Measurements from ENCODE around the gene KIFAP3. TPM values are rescaled to one million over a fixed set of nuclear protein-coding genes. Genes with fewer than 3 reads are reported as not detected.
A peak's percentile ranks its signal among the peaks of the same experiment; 100 is the strongest.
"Not testable (repeated sequence)": the region's sequence is repeated elsewhere in the genome, so short reads cannot be mapped to it uniquely, and the experiment has no call there.

KIFAP3 gene
- total RNA-seq, 1 experiment from 2014 or later: 2.3 TPM

- no peak for TF ChIP-seq CTCF (IDR thresholded peaks at IDR 0.05)
Observed at GRCh38 chr1:170077926-170078325, 3.4 kb upstream of the KIFAP3 start (continued).

- DNase-seq (ENCODE audit: low spot score); ATAC-seq; H3K36me3 Mint-ChIP-seq; H3K4me1 Mint-ChIP-seq; H3K27me3 Mint-ChIP-seq (ENCODE audit: low read depth); POLR2A ChIA-PET; CTCF ChIA-PET; H3K27ac Mint-ChIP-seq; H3K4me3 Mint-ChIP-seq: not testable (repeated sequence)
- peaks cover 22% of the 10 kb centered on the region for H3K9me3 Mint-ChIP-seq
Observed at GRCh38 chr1:170076952-170077351, 2.5 kb upstream of the KIFAP3 start.

- ATAC-seq: no peak
- Mint-ChIP-seq H3K4me3 (no peak overlapping the region), H3K27me3 (ENCODE audit: low read depth) (no peaks in the 10 kb centered on the region; the same call in 1 of the 2 replicates)
Observed at GRCh38 chr1:170076199-170076598, 1.7 kb upstream of the KIFAP3 start.

GRCh38 chr1:170075186-170075585 is 691 bp upstream of the KIFAP3 start:
- H3K4me3 Mint-ChIP-seq: peak overlapping the region; percentile 81
- peak overlapping the region; percentile 71 for H3K27ac Mint-ChIP-seq
- no peaks in the 10 kb centered on the region; the same call in 1 of the 2 replicates for H3K27me3 Mint-ChIP-seq (ENCODE audit: low read depth)
- ATAC-seq (no peak), DNase-seq (ENCODE audit: low spot score) (no peak)
- H3K9me3 Mint-ChIP-seq: peaks cover 22% of the 10 kb centered on the region
- POLR2A ChIA-PET: interaction anchor here (0.8 kb wide), 1 partner anchor 181 kb away, joined by 3 read pairs; the partner anchor contains the start of gene SCYL3
- H3K4me1 Mint-ChIP-seq: peaks cover 9% of the 10 kb centered on the region
- TF ChIP-seq NR3C1 (CRISPR knock-in tag; conservative IDR thresholded peaks at IDR 0.05; ENCODE audit: low read depth) (no peak), AR (CRISPR knock-in tag; IDR thresholded peaks at IDR 0.05) (no peak), ZNF396 (CRISPR knock-in tag; IDR thresholded peaks at IDR 0.05; ENCODE audit: borderline replicate concordance) (no peak), PRRX2 (CRISPR knock-in tag; IDR thresholded peaks at IDR 0.05) (no peak), CBFB (CRISPR knock-in tag; IDR thresholded peaks at IDR 0.05; ENCODE audit: low read depth) (no peak), MAX (CRISPR knock-in tag; IDR thresholded peaks at IDR 0.05) (no peak), OVOL2 (CRISPR knock-in tag; IDR thresholded peaks at IDR 0.05; ENCODE audit: borderline replicate concordance) (no peak), ATF3 (CRISPR knock-in tag; conservative IDR thresholded peaks at IDR 0.05) (no peak), E2F5 (CRISPR knock-in tag; IDR thresholded peaks at IDR 0.05) (no peak), MYBL2 (CRISPR knock-in tag; IDR thresholded peaks at IDR 0.05) (no peak)
- CTCF ChIA-PET: interaction anchor here (0.9 to 1.3 kb wide), 3 partner anchors 52 to 261 kb away, joined by 3 to 5 read pairs (median 5); partner anchors contain the start of gene NTMT2
- H3K36me3 Mint-ChIP-seq: peaks cover 3% of the 10 kb centered on the region

More at GRCh38 chr1:170076199-170076598, 1.7 kb upstream of the KIFAP3 start:
- POLR2A ChIA-PET: no interaction called here
- H3K36me3 Mint-ChIP-seq: peaks cover 3% of the 10 kb centered on the region
- no peak overlapping the region for H3K27ac Mint-ChIP-seq
- TF ChIP-seq E2F5 (CRISPR knock-in tag; IDR thresholded peaks at IDR 0.05) (no peak), MYBL2 (CRISPR knock-in tag; IDR thresholded peaks at IDR 0.05) (no peak), PRRX2 (CRISPR knock-in tag; IDR thresholded peaks at IDR 0.05) (no peak), SP1 (CRISPR knock-in tag; conservative IDR thresholded peaks at IDR 0.05) (no peak)
- DNase-seq (ENCODE audit: low spot score): no peak
- CTCF ChIA-PET: interaction anchor here (0.7 kb wide), 1 partner anchor 457 kb away, joined by 4 read pairs; no protein-coding TSS in a partner anchor
- peaks cover 22% of the 10 kb centered on the region for H3K9me3 Mint-ChIP-seq
- H3K4me1 Mint-ChIP-seq: peaks cover 9% of the 10 kb centered on the region

Measured in WTC11 (cell line).